Fibroblast of lung (primary cell): ENCODE results near the gene GCLC.

Experiments
- CTCF ChIP-seq, 2 donors: IDR thresholded peaks in 1 of 2; conservative IDR thresholded peaks in 1 of 2; 1 replicate in 1 of 2; 2 replicates in 1 of 2; pipeline ENCODE4 v1.5.1; 2011 to 2012; ENCODE audit warnings: low read length in 2 of 2, control low read depth in 1 of 2, inconsistent platforms in 1 of 2, low read depth in 1 of 2, mild to moderate bottlenecking in 1 of 2
- EZH2 ChIP-seq: IDR thresholded peaks from 2 replicates; pipeline ENCODE4 v1.5.1; 2012; ENCODE audit warnings: low read length, control low read depth, mild to moderate bottlenecking; ENCODE audit errors: missing control alignments

GRCh38 chr6:53498649-53499048, 46.3 kb downstream of the GCLC start:
- TF ChIP-seq CTCF (conservative IDR thresholded peaks at IDR 0.05 in 1 of 2, IDR thresholded peaks at IDR 0.05 in 1 of 2; ENCODE audit: low read depth in 1 of 2, low read length in 2 of 2) (no peak), EZH2 (no peak)
